Measurements from ENCODE around the gene GPR87.

The GPR87 gene

GRCh38 chr3:151285940-151286339, 30.7 kb downstream of the GPR87 start:
- Histone ChIP-seq H3K79me2 (ENCODE audit: insufficient read depth, low read length) (no peaks in the 10 kb centered on the region), H2AFZ (ENCODE audit: low read depth, low read length) (no peak overlapping the region), H3K36me3 (ENCODE audit: insufficient read depth, low read length) (no peaks in the 10 kb centered on the region), H3K9ac (ENCODE audit: low read depth, low read length) (no peak overlapping the region), H3K27ac (ENCODE audit: low read length) (no peak overlapping the region), H3K27me3 (ENCODE audit: insufficient read depth, low read length, poor library complexity) (no peaks in the 10 kb centered on the region), H3K4me2 (ENCODE audit: insufficient read depth, low read length) (no peak overlapping the region), H3K4me1 (ENCODE audit: insufficient read depth, low read length) (peaks cover 24% of the 10 kb centered on the region), H4K20me1 (ENCODE audit: insufficient read depth, low read length) (no peaks in the 10 kb centered on the region), H3K4me3 (ENCODE audit: low read depth in 1 of 2, low read length in 2 of 2) (no peak overlapping the region), H3K9me3 (ENCODE audit: insufficient read depth, low read length, severe bottlenecking) (no peaks in the 10 kb centered on the region)
- TF ChIP-seq EZH2 (IDR thresholded peaks at IDR 0.05; ENCODE audit: borderline replicate concordance, low read depth, low read length, severe bottlenecking) (no peak), CTCF (IDR thresholded peaks at IDR 0.05; ENCODE audit: borderline replicate concordance, extremely low read depth, low read length, poor library complexity, severe bottlenecking) (no peak)
- DNase-seq, result no peak
- no peak for ATAC-seq (ENCODE audit: insufficient read depth, low read depth)

- H3K9me3 ChIP-seq (ENCODE audit: insufficient read depth, low read length, severe bottlenecking), result no peaks in the 10 kb centered on the region
- peak; percentile 46 for DNase-seq
- TF ChIP-seq EZH2 (IDR thresholded peaks at IDR 0.05; ENCODE audit: borderline replicate concordance, low read depth, low read length, severe bottlenecking), result no peak
- no peak for TF ChIP-seq CTCF (IDR thresholded peaks at IDR 0.05; ENCODE audit: borderline replicate concordance, extremely low read depth, low read length, poor library complexity, severe bottlenecking)
- H3K27me3 ChIP-seq (ENCODE audit: insufficient read depth, low read length, poor library complexity), result no peaks in the 10 kb centered on the region
- peaks cover 24% of the 10 kb centered on the region for H3K4me1 ChIP-seq (ENCODE audit: insufficient read depth, low read length)
- peak; percentile 80 for ATAC-seq (ENCODE audit: insufficient read depth, low read depth)
- H3K27ac ChIP-seq (ENCODE audit: low read length), result peak overlapping the region; percentile 46
- no peaks in the 10 kb centered on the region for H3K79me2 ChIP-seq (ENCODE audit: insufficient read depth, low read length)
- H3K9ac ChIP-seq (ENCODE audit: low read depth, low read length), result no peak overlapping the region
- no peaks in the 10 kb centered on the region for H3K36me3 ChIP-seq (ENCODE audit: insufficient read depth, low read length)
- no peaks in the 10 kb centered on the region for H4K20me1 ChIP-seq (ENCODE audit: insufficient read depth, low read length)
- H3K4me2 ChIP-seq (ENCODE audit: insufficient read depth, low read length), result peak overlapping the region; percentile 37
- no peak overlapping the region for H3K4me3 ChIP-seq (ENCODE audit: low read depth in 1 of 2, low read length in 2 of 2)
- no peak overlapping the region for H2AFZ ChIP-seq (ENCODE audit: low read depth, low read length)
Observed at GRCh38 chr3:151283907-151284461, 32.6 kb downstream of the GPR87 start.

GRCh38 chr3:151283387-151283786, 33.2 kb downstream of the GPR87 start:
- Histone ChIP-seq H3K36me3 (ENCODE audit: insufficient read depth, low read length) (no peaks in the 10 kb centered on the region), H3K27ac (ENCODE audit: low read length) (peak overlapping the region; percentile 46), H2AFZ (ENCODE audit: low read depth, low read length) (no peak overlapping the region), H3K79me2 (ENCODE audit: insufficient read depth, low read length) (no peaks in the 10 kb centered on the region), H4K20me1 (ENCODE audit: insufficient read depth, low read length) (no peaks in the 10 kb centered on the region), H3K27me3 (ENCODE audit: insufficient read depth, low read length, poor library complexity) (no peaks in the 10 kb centered on the region), H3K9me3 (ENCODE audit: insufficient read depth, low read length, severe bottlenecking) (no peaks in the 10 kb centered on the region), H3K9ac (ENCODE audit: low read depth, low read length) (no peak overlapping the region), H3K4me1 (ENCODE audit: insufficient read depth, low read length) (peaks cover 29% of the 10 kb centered on the region), H3K4me3 (ENCODE audit: low read depth in 1 of 2, low read length in 2 of 2) (no peak overlapping the region), H3K4me2 (ENCODE audit: insufficient read depth, low read length) (0 out of 2 replicates have a peak overlapping the region, but pooled peaks have one; percentile 37)
- TF ChIP-seq EZH2 (IDR thresholded peaks at IDR 0.05; ENCODE audit: borderline replicate concordance, low read depth, low read length, severe bottlenecking), result no peak
- TF ChIP-seq CTCF (IDR thresholded peaks at IDR 0.05; ENCODE audit: borderline replicate concordance, extremely low read depth, low read length, poor library complexity, severe bottlenecking), result no peak
- ATAC-seq (ENCODE audit: insufficient read depth, low read depth) (peak; percentile 29; the same call in 1 of the 3 replicates), DNase-seq (no peak)
